H1 (cell line): Measurements from ENCODE around the gene CNOT6L. TPM values are rescaled to one million over a fixed set of nuclear protein-coding genes. Genes with fewer than 3 reads are reported as not detected.
A peak's percentile ranks its signal among the peaks of the same experiment; 100 is the strongest.

Experiments used
- CTCF ChIA-PET: fragments of 300-600 bp; sonication (Branson Sonifier 250); formaldehyde crosslinking; loops from one replicate; lab custom pipeline; 2021; ENCODE audit not compliant: partially characterized antibody; lab: Charles Lee
- POLR2A ChIA-PET: fragments of 300-600 bp; sonication (Branson Sonifier 250); formaldehyde crosslinking; loops from one replicate; lab custom pipeline; 2021; ENCODE audit warnings: inconsistent platforms; ENCODE audit not compliant: partially characterized antibody; lab: Charles Lee
- DNase-seq, 2 experiments: peaks; one replicate each; pipeline versions ENCODE4 v3.0.0 to v3.0.0-alpha.2; 2010 to 2022; ENCODE audit warnings: low spot score in 2 of 2, low read depth in 1 of 2, mixed read lengths in 1 of 2
- FAIRE-seq: peaks from 2 replicates; lab custom pipeline; 2011; peaks lifted over from hg19 to GRCh38; lab: Jason Lieb, UNC
- H2AFZ ChIP-seq: 2 replicates; pipeline ENCODE4 v1.8.1; 2012; ENCODE audit warnings: low read length, inconsistent platforms
- H2AK5ac ChIP-seq: 2 replicates; pipeline ENCODE4 v1.6.1; 2013; ENCODE audit warnings: low read depth, low read length
- H2BK120ac ChIP-seq: replicated peaks from 2 replicates; pipeline ENCODE3; 2013; ENCODE audit warnings: low read depth, low read length, inconsistent platforms
- H2BK12ac ChIP-seq: 2 replicates; pipeline ENCODE4 v1.6.1; 2013; ENCODE audit warnings: low read depth, low read length
- H2BK15ac ChIP-seq: 2 replicates; pipeline ENCODE4 v1.6.1; 2013; ENCODE audit warnings: low read length
- H2BK20ac ChIP-seq: 2 replicates; pipeline ENCODE4 v1.6.1; 2013; ENCODE audit warnings: low read length
- H2BK5ac ChIP-seq: 2 replicates; pipeline ENCODE4 v1.6.1; 2013; ENCODE audit warnings: low read depth, low read length
- H3K14ac ChIP-seq: 2 replicates; pipeline ENCODE4 v1.6.1; 2013; ENCODE audit warnings: inconsistent platforms; ENCODE audit not compliant: insufficient read length
- H3K18ac ChIP-seq: 2 replicates; pipeline ENCODE4 v1.6.1; 2013; ENCODE audit warnings: low read length; ENCODE audit errors: extremely low read depth
- H3K23ac ChIP-seq: 2 replicates; pipeline ENCODE4 v1.6.1; 2013; ENCODE audit warnings: inconsistent platforms; ENCODE audit not compliant: insufficient read length
- H3K23me2 ChIP-seq: 2 replicates; pipeline ENCODE4 v1.6.1; 2013; ENCODE audit warnings: low read depth, low read length
- H3K27ac ChIP-seq: 2 replicates; pipeline ENCODE4 v1.6.1; 2011; ENCODE audit warnings: low read depth, low read length, inconsistent platforms
- H3K27me3 ChIP-seq, 4 experiments: replicated peaks in 1 of 4; 1 replicate in 1 of 4; 2 replicates in 3 of 4; pipeline versions ENCODE4 v1.6.1 to v1.8.1; 2011 to 2013; ENCODE audit warnings: low read length in 3 of 4, mild to moderate bottlenecking in 3 of 4, inconsistent platforms in 2 of 4, mixed read lengths in 2 of 4, moderate library complexity in 1 of 4; ENCODE audit not compliant: control insufficient read depth in 3 of 4, insufficient read depth in 3 of 4; ENCODE audit errors: extremely low read depth in 1 of 4
- H3K36me3 ChIP-seq, 4 experiments: 2 replicates each; pipeline versions ENCODE4 v1.6.1 to v1.8.1; 2011 to 2013; ENCODE audit warnings: mild to moderate bottlenecking in 4 of 4, low read length in 3 of 4, moderate library complexity in 2 of 4, control low read depth in 1 of 4, inconsistent platforms in 1 of 4; ENCODE audit not compliant: insufficient read depth in 4 of 4, control insufficient read depth in 2 of 4
- H3K4ac ChIP-seq: replicated peaks from 2 replicates; pipeline ENCODE3; 2013; ENCODE audit warnings: low read length, low read depth, mixed read lengths, inconsistent platforms; ENCODE audit not compliant: insufficient read length
- H3K4me1 ChIP-seq, 4 experiments: replicated peaks in 1 of 4; 1 replicate in 1 of 4; 2 replicates in 3 of 4; pipeline versions ENCODE4 v1.6.1 to v1.8.1; 2011 to 2013; ENCODE audit warnings: low read length in 3 of 4, inconsistent platforms in 2 of 4, mixed read lengths in 1 of 4; ENCODE audit not compliant: insufficient read depth in 4 of 4, control insufficient read depth in 3 of 4
- H3K4me2 ChIP-seq, 2 experiments: 2 replicates each; pipeline versions ENCODE4 v1.6.1 to v1.8.1; 2011 to 2013; ENCODE audit warnings: low read depth in 2 of 2, low read length in 2 of 2, control low read depth in 1 of 2, inconsistent platforms in 1 of 2, mild to moderate bottlenecking in 1 of 2; ENCODE audit not compliant: insufficient read depth in 1 of 2
- H3K4me3 ChIP-seq, 4 experiments: fragments of 200-600, 300-600 bp in 1 of 4; sonication (generic), shearing (Covaris generic), sonication (Bioruptor Twin) in 1 of 4; 2 replicates each; pipeline versions ENCODE4 v1.5.1 to v1.8.1; 2011 to 2016; ENCODE audit warnings: low read length in 4 of 4, low read depth in 3 of 4, control low read depth in 2 of 4, inconsistent platforms in 2 of 4, mild to moderate bottlenecking in 2 of 4, mixed read lengths in 1 of 4, moderate library complexity in 1 of 4; ENCODE audit not compliant: insufficient read depth in 2 of 4; ENCODE audit errors: extremely low read depth in 1 of 4
- H3K56ac ChIP-seq: replicated peaks from 2 replicates; pipeline ENCODE3; 2013; ENCODE audit warnings: low read depth, mild to moderate bottlenecking, mixed read lengths, low read length, inconsistent platforms; ENCODE audit not compliant: insufficient read length
- H3K79me1 ChIP-seq: 2 replicates; pipeline ENCODE4 v1.6.1; 2013; ENCODE audit warnings: low read depth, low read length, control low read depth
- H3K79me2 ChIP-seq, 2 experiments: 2 replicates each; pipeline versions ENCODE4 v1.6.1 to v1.8.1; 2012 to 2013; ENCODE audit warnings: low read length in 2 of 2, mild to moderate bottlenecking in 2 of 2, inconsistent platforms in 1 of 2; ENCODE audit not compliant: insufficient read depth in 2 of 2, control insufficient read depth in 1 of 2
- H3K9ac ChIP-seq, 4 experiments: replicated peaks in 1 of 4; 1 replicate in 1 of 4; 2 replicates in 3 of 4; pipeline versions ENCODE4 v1.6.1 to v1.8.1; 2011 to 2013; ENCODE audit warnings: low read depth in 3 of 4, low read length in 3 of 4, control low read depth in 2 of 4, mild to moderate bottlenecking in 2 of 4, moderate library complexity in 2 of 4, inconsistent platforms in 1 of 4; ENCODE audit errors: extremely low read depth in 1 of 4
- H3K9me3 ChIP-seq, 2 experiments: 2 replicates each; pipeline versions ENCODE4 v1.6.1 to v1.8.1; 2012 to 2013; ENCODE audit warnings: mild to moderate bottlenecking in 2 of 2, moderate library complexity in 2 of 2, control low read depth in 1 of 2, inconsistent platforms in 1 of 2, low read depth in 1 of 2, low read length in 1 of 2, mixed read lengths in 1 of 2; ENCODE audit not compliant: insufficient read depth in 2 of 2
- H4K20me1 ChIP-seq, 2 experiments: replicated peaks in 1 of 2; 2 replicates each; pipeline versions ENCODE3 to v1.8.1; 2011 to 2013; ENCODE audit warnings: inconsistent platforms in 2 of 2, low read length in 2 of 2, mild to moderate bottlenecking in 1 of 2; ENCODE audit not compliant: insufficient read depth in 2 of 2, control insufficient read depth in 1 of 2
- H4K5ac ChIP-seq: 2 replicates; pipeline ENCODE4 v1.6.1; 2013; ENCODE audit warnings: low read length, low read depth, mixed read lengths, inconsistent platforms; ENCODE audit not compliant: insufficient read length
- H4K8ac ChIP-seq: 2 replicates; pipeline ENCODE4 v1.8.0; 2013; ENCODE audit warnings: mild to moderate bottlenecking, moderate library complexity, low read length, inconsistent platforms; ENCODE audit not compliant: insufficient read depth; ENCODE audit errors: extremely low read depth
- H4K91ac ChIP-seq: replicated peaks from 2 replicates; pipeline ENCODE3; 2013; ENCODE audit warnings: low read length, mixed read lengths, inconsistent platforms; ENCODE audit not compliant: insufficient read length
- ASH2L ChIP-seq: fragments of 200-600, 300-600 bp; sonication (generic); IDR thresholded peaks from one replicate; pipeline ENCODE4 v1.7.1; 2017; ENCODE audit warnings: low read length
- CREB1 ChIP-seq: IDR thresholded peaks from 2 replicates; pipeline ENCODE4 v1.6.1; 2012; ENCODE audit warnings: inconsistent platforms
- E2F6 ChIP-seq: IDR thresholded peaks from 2 replicates; pipeline ENCODE4 v1.6.1; 2012; ENCODE audit warnings: inconsistent platforms
- GTF2F1 ChIP-seq: IDR thresholded peaks from 2 replicates; pipeline ENCODE4 v1.6.1; 2012; ENCODE audit warnings: low read depth, low read length, improper control_type of control experiment, borderline replicate concordance
- HDAC2 ChIP-seq, 2 experiments: fragments of 300-600 bp in 1 of 2; sonication (generic) in 1 of 2; IDR thresholded peaks; 2 replicates each; pipeline ENCODE4 v1.6.1; 2011 to 2012; ENCODE audit warnings: low read depth in 2 of 2, low read length in 2 of 2, mild to moderate bottlenecking in 2 of 2, moderate library complexity in 2 of 2, borderline replicate concordance in 1 of 2, inconsistent platforms in 1 of 2
- KDM4A ChIP-seq: IDR thresholded peaks from one replicate; pipeline ENCODE4 v1.7.1; 2012; ENCODE audit warnings: low read depth, mild to moderate bottlenecking, moderate library complexity, low read length, inconsistent platforms; ENCODE audit not compliant: severe bottlenecking
- POLR2A ChIP-seq, 2 experiments: IDR thresholded peaks; 1 replicate in 1 of 2; 2 replicates in 1 of 2; pipeline ENCODE4 v1.6.1; 2011; ENCODE audit warnings: low read depth in 2 of 2, low read length in 2 of 2, mild to moderate bottlenecking in 2 of 2; ENCODE audit errors: control extremely low read depth in 1 of 2
- RBBP5 ChIP-seq: IDR thresholded peaks from 2 replicates; pipeline ENCODE4 v1.7.1; 2012; ENCODE audit warnings: low read depth, mild to moderate bottlenecking, inconsistent platforms, low read length, moderate library complexity, borderline replicate concordance
- SP1 ChIP-seq: IDR thresholded peaks from 2 replicates; pipeline ENCODE4 v1.6.1; 2011; ENCODE audit warnings: low read depth, low read length
- TAF1 ChIP-seq: IDR thresholded peaks from 2 replicates; pipeline ENCODE4 v1.6.1; 2011; ENCODE audit warnings: mild to moderate bottlenecking, low read depth, low read length
- WGBS, 2 experiments: shearing (Covaris generic) in 1 of 2; methylation state at CpG; one replicate each; pipeline versions ENCODE4 v1.1.6 to v1.1.7; 2013 to 2015; ENCODE audit warnings: low lambda C conversion rate in 2 of 2, mixed read lengths in 2 of 2, inconsistent platforms in 1 of 2, low coverage in 1 of 2, missing lambda C conversion rate in 1 of 2; ENCODE audit not compliant: insufficient replicate concordance in 2 of 2, insufficient coverage in 1 of 2, insufficient read length in 1 of 2; ENCODE audit errors: extremely low coverage in 1 of 2, missing lambda C conversion rate in 1 of 2; 5-methylcytosine and 5-hydroxymethylcytosine counted together
- polyA plus RNA-seq, 7 experiments: library from polyadenylated mRNA; depleted of rRNA in 3 of 7; stranded (reverse) in 5 of 7; unstranded in 2 of 7; fragments of >200 nt in 5 of 7; fragments of 200-250 nt in 2 of 7; gene quantifications; 1 replicate in 5 of 7; 2 replicates in 1 of 7; 4 replicates in 1 of 7; pipeline versions ENCODE4 v1.2.1 to v1.2.3, GENCODE V29; 2011 to 2013; ENCODE audit warnings: missing spikeins in 2 of 7, mixed read lengths in 2 of 7
- total RNA-seq: library from RNA; stranded (reverse); fragmentation: NEBNext Ultra II Directional; extraction: Animal tissue kit (Norgen Biotek cat#: 25700); gene quantifications from 2 replicates; pipeline ENCODE4 v1.2.1, GENCODE V29; 2021

CNOT6L gene
- total and polyA plus RNA-seq, 2 of the 8 experiments (the other 6 are each of a cell fraction or from before 2014, with no cell fraction given): 2.0 to 22.4 TPM

DNA sequence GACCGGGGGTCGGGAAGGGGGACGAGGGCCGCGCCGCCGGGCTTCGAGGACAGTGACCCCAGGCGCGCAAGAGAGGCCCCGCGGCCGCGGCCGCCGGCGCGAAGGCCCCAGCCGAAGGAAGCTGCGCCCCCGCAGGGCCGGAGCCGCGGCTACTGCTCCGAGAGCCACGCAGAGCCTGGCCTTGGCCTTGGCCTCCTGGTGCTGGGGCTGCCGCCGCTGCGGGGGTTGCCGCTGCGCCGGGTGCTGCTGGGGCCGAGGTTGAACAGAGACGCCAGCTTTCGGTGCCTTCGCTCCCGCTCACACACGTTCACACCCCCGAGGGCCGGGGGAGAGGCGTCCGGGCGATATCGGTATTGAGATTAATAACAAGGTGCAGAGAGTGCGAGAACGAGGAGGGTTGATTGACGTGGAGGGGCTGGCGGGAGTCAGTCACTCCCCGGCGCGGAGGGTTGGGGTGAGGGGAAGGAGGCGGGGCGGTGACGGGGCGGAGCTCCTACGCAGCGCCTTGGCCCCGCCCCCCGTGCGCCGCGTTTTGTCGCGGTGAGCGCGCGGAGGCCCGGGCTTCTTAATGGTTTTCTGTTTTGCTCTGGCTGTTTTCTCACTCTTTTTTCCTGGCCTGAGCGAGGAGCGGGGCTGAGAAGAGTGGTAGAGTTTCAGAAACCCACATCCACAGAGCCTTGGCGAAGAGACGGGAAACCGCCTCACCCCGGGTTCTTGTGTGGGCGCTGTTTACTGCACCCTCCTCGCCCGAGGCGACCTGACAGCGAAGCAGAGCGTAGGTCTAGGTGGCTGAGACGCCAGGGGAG, 878 bp upstream of the CNOT6L start:
- H3K56ac ChIP-seq: peak overlapping the region; percentile 39
- peaks cover 0 to 5% (median 2%) of the 10 kb centered on the region in 4 experiments; a peak in 2 of 7 replicates for H3K27me3 ChIP-seq
- peak overlapping the region; percentile 19 for H4K91ac ChIP-seq
- no peak overlapping the region for H3K27ac ChIP-seq
- peak overlapping the region; percentile 7 to 71 (median 49); a peak in 5 of 7 replicates for H3K9ac ChIP-seq
- peak overlapping the region; percentile 62 for H4K8ac ChIP-seq
- no peak overlapping the region for H2BK12ac ChIP-seq
- no peak overlapping the region for H3K14ac ChIP-seq
- H3K4me2 ChIP-seq: peak overlapping the region; percentile 59 to 90
- H3K36me3 ChIP-seq: no peaks in the 10 kb centered on the region
- H2BK120ac ChIP-seq: no peak overlapping the region
- ChIA-PET CTCF (no interaction called here), POLR2A (interaction anchor here (0.7 to 1.3 kb wide), 2 partner anchors 12 to 43 kb away, joined by 4 to 13 read pairs; partner anchors contain the start of gene MRPL1)
- peak overlapping the region; percentile 76 to 96 (median 82) for H3K4me3 ChIP-seq
- DNase-seq: peak in 1 of 2 experiments; percentile 94
- 3% methylated on average over 42 of the region's 81 CpGs; no CpG with 5 or more reads in 1 of the 2 experiments for WGBS, 2 experiments
- no peak overlapping the region; the same call in 1 of the 2 replicates for H2BK5ac ChIP-seq
- peaks cover 0 to 5% of the 10 kb centered on the region in 2 experiments; a peak in 1 of 4 replicates for H3K79me2 ChIP-seq
- H4K5ac ChIP-seq: peak overlapping the region; percentile 73
- peaks cover 0 to 4% (median 2%) of the 10 kb centered on the region in 4 experiments; a peak in 4 of 7 replicates for H3K4me1 ChIP-seq
- H3K23me2 ChIP-seq: peaks cover 8% of the 10 kb centered on the region; the same call in 1 of the 2 replicates
- H2BK15ac ChIP-seq: no peak overlapping the region
- H3K79me1 ChIP-seq: no peaks in the 10 kb centered on the region
- no peak overlapping the region for H3K4ac ChIP-seq
- no peak overlapping the region for H2BK20ac ChIP-seq
- no peak overlapping the region for H3K23ac ChIP-seq
- H3K18ac ChIP-seq: peak overlapping the region; percentile 89
- peaks cover 0 to 2% of the 10 kb centered on the region in 2 experiments for H4K20me1 ChIP-seq
- H2AK5ac ChIP-seq: no peak overlapping the region
- no peaks in the 10 kb centered on the region for H3K9me3 ChIP-seq
- peak overlapping the region; percentile 93 for H2AFZ ChIP-seq
- no peak for FAIRE-seq
- TF ChIP-seq GTF2F1 (no peak), E2F6 (peak; percentile 33; the same call in 1 of the 2 replicates), ASH2L (peak; percentile 88), KDM4A (peak; percentile 97), HDAC2 (IDR thresholded peaks at IDR 0.05; ENCODE audit: borderline replicate concordance in 1 of 2, low read depth in 2 of 2, low read length in 2 of 2) (peak in 1 of 2 experiments; percentile 34; a peak in 1 of 4 replicates), SP1 (no peak), TAF1 (peak; percentile 57), RBBP5 (0 out of 2 replicates have a peak, but pooled peaks have one; percentile 32), CREB1 (peak; percentile 59), POLR2A (IDR thresholded peaks at IDR 0.05; ENCODE audit: control extremely low read depth in 1 of 2, low read depth in 2 of 2, low read length in 2 of 2) (peak in 1 of 2 experiments; percentile 71; a peak in 2 of 3 replicates)
